HEK293T (cell line): ENCODE results near the gene CALR3.
"Not testable (repeated sequence)": the region's sequence is repeated elsewhere in the genome, so short reads cannot be mapped to it uniquely, and the experiment has no call there.

ENCODE experiments used
- CTCF ChIA-PET: fragments of 350-600 bp; formaldehyde crosslinking; extraction: SDS; loops from one replicate; lab custom pipeline; 2021; ENCODE audit warnings: antibody characterized with exemption, inconsistent platforms; lab: Yijun Ruan, JAX
- POLR2A ChIA-PET: fragments of 350-600 bp; formaldehyde crosslinking; extraction: SDS; loops from one replicate; lab custom pipeline; 2020; ENCODE audit warnings: antibody characterized with exemption, inconsistent platforms; lab: Yijun Ruan, JAX
- DNase-seq: peaks from one replicate; pipeline ENCODE4 v3.0.0; 2012; ENCODE audit warnings: mixed read lengths; ENCODE audit errors: extremely low spot score
- ARNT ChIP-seq: fragments of 450-650 bp; IDR thresholded peaks from 2 replicates; pipeline ENCODE4 v1.6.1; 2017; ENCODE audit warnings: mild to moderate bottlenecking
- BHLHE40 ChIP-seq: fragments of 450-650 bp; IDR thresholded peaks from 2 replicates; pipeline ENCODE4 v1.6.1; 2016; ENCODE audit warnings: mild to moderate bottlenecking, moderate library complexity, borderline replicate concordance
- CTBP1 ChIP-seq: fragments of 450-650 bp; IDR thresholded peaks from 2 replicates; pipeline ENCODE4 v1.6.1; 2016; ENCODE audit warnings: borderline replicate concordance
- ELF4 ChIP-seq: fragments of 450-650 bp; IDR thresholded peaks from 2 replicates; pipeline ENCODE4 v1.6.1; 2017; ENCODE audit warnings: antibody characterized with exemption
- FOXA1 ChIP-seq: fragments of 450-650 bp; IDR thresholded peaks from 2 replicates; pipeline ENCODE4 v1.6.1; 2016; ENCODE audit warnings: mild to moderate bottlenecking
- FOXK2 ChIP-seq: fragments of 450-650 bp; IDR thresholded peaks from 2 replicates; pipeline ENCODE4 v1.6.1; 2016; ENCODE audit warnings: mild to moderate bottlenecking
- FOXM1 ChIP-seq: fragments of 450-650 bp; IDR thresholded peaks from 2 replicates; pipeline ENCODE4 v1.6.1; 2017; ENCODE audit warnings: mild to moderate bottlenecking, borderline replicate concordance
- HDGF ChIP-seq: fragments of 450-650 bp; IDR thresholded peaks from 2 replicates; pipeline ENCODE4 v1.6.1; 2017; ENCODE audit warnings: antibody characterized with exemption, borderline replicate concordance
- L3MBTL2 ChIP-seq: fragments of 450-650 bp; conservative IDR thresholded peaks from 2 replicates; pipeline ENCODE4 v1.6.1; 2016; ENCODE audit warnings: mild to moderate bottlenecking
- LEF1 ChIP-seq: fragments of 450-650 bp; IDR thresholded peaks from 2 replicates; pipeline ENCODE4 v1.6.1; 2017; ENCODE audit warnings: mild to moderate bottlenecking, borderline replicate concordance
- NFRKB ChIP-seq: fragments of 450-650 bp; IDR thresholded peaks from 2 replicates; pipeline ENCODE4 v1.6.1; 2016; ENCODE audit warnings: mild to moderate bottlenecking, moderate library complexity
- PKNOX1 ChIP-seq: fragments of 450-650 bp; IDR thresholded peaks from 2 replicates; pipeline ENCODE4 v1.6.1; 2016
- SP1 ChIP-seq: fragments of 450-650 bp; IDR thresholded peaks from 2 replicates; pipeline ENCODE4 v1.6.1; 2017
- SUZ12 ChIP-seq: fragments of 450-650 bp; IDR thresholded peaks from 2 replicates; pipeline ENCODE4 v1.6.1; 2016; ENCODE audit warnings: mild to moderate bottlenecking
- TARDBP ChIP-seq: fragments of 450-650 bp; IDR thresholded peaks from 2 replicates; pipeline ENCODE4 v1.6.1; 2016
- ZNF384 ChIP-seq: fragments of 450-650 bp; IDR thresholded peaks from 2 replicates; pipeline ENCODE4 v1.6.1; 2016

The CALR3 gene

DNA sequence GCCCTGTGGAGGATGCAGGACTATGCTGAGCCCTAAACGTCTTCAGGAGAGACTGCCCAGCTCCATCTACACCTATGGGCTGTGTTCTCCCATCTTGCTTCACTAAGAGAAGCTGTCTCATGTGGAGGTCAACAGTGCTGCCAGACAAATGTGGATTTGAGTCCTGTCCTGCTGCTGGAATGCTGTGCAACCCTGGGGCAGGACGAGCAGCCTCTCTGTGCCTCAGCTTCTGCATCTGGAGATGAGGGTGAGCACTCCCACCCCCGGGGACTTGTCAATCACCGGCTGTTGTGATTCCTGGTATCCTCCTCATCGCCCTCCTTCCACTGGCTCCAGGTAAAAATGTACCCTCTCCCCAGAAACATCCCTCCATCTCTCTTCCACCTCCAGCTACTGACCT lies 40.5 kb downstream of the CALR3 start:
- TF ChIP-seq ARNT (no peak), NFRKB (no peak), ELF4 (no peak), TARDBP (no peak), SUZ12 (no peak), HDGF (no peak), FOXK2 (no peak), PKNOX1 (no peak), SP1 (no peak), FOXA1 (no peak), ZNF384 (no peak), L3MBTL2 (no peak), LEF1 (no peak)
- DNase-seq: no peak
- ChIA-PET CTCF (interaction anchor here (0.6 kb wide), 1 partner anchor 251 kb away, joined by 4 read pairs; no protein-coding TSS in a partner anchor), POLR2A (no interaction called here)

GRCh38 chr19:16454351-16454918 lies 41.5 kb downstream of the CALR3 start:
- TF ChIP-seq TARDBP: no peak
- no peak for TF ChIP-seq SUZ12
- TF ChIP-seq SP1: no peak
- no peak for TF ChIP-seq L3MBTL2
- TF ChIP-seq NFRKB: no peak
- no peak for TF ChIP-seq PKNOX1
- TF ChIP-seq FOXA1: no peak
- no peak for TF ChIP-seq CTBP1
- TF ChIP-seq ARNT: no peak
- no peak for TF ChIP-seq LEF1
- TF ChIP-seq HDGF: no peak
- no peak for TF ChIP-seq BHLHE40
- TF ChIP-seq FOXM1: no peak
- no peak for TF ChIP-seq ZNF384
- TF ChIP-seq ELF4: no peak
- ChIA-PET POLR2A (interaction anchor here (2.2 kb wide), 1 partner anchor 42 kb away, joined by 11 read pairs; the partner anchor contains the start of genes C19orf44 and CALR3), CTCF (interaction anchor here (0.7 to 2.6 kb wide), 4 partner anchors 10 to 126 kb away, joined by 3 to 10 read pairs (median 4); no protein-coding TSS in a partner anchor)
- DNase-seq: no peak

DNA sequence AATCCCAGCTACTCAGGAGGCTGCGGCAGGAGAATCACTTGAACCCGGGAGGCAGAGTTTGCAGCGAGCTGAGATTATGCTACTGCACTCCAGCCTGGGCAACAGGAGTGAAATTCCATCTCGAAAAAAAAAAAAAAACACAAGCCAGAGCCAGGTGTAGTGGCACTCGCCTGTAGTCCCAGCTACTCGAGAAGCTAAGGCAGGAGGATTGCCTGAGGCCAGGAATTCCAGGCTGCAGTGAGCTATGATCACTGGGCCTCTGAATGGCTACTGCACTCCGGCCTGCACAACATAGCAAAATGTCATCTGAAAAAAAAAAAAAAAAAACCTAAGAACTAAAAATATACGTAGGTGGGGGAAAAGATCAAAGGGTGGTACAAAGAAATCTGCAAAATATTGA lies 43.6 kb downstream of the CALR3 start:
- TF ChIP-seq CTBP1: no peak
- TF ChIP-seq ZNF384: 0 out of 2 replicates have a peak, but pooled peaks have one; percentile 40
- no peak for DNase-seq
- ChIA-PET CTCF (interaction anchor here (2.6 kb wide), 1 partner anchor 10 kb away, joined by 10 read pairs; no protein-coding TSS in a partner anchor), POLR2A (no interaction called here)

- TF ChIP-seq L3MBTL2 (no peak), PKNOX1 (no peak), SUZ12 (no peak), ELF4 (no peak), TARDBP (no peak), LEF1 (no peak), NFRKB (no peak)
- CTCF ChIA-PET: no interaction called here
- DNase-seq: no peak
- POLR2A ChIA-PET: no interaction called here
Measured at GRCh38 chr19:16449330-16449961, 46.5 kb downstream of the CALR3 start.

GRCh38 chr19:16448872-16449271 lies 47.1 kb downstream of the CALR3 start:
- POLR2A ChIA-PET, DNase-seq: not testable (repeated sequence)
- CTCF ChIA-PET: interaction anchor here (0.6 kb wide), 1 partner anchor 15 kb away, joined by 3 read pairs; no protein-coding TSS in a partner anchor

- POLR2A ChIA-PET: no interaction called here
- no peak for DNase-seq
- peak; percentile 57 for TF ChIP-seq L3MBTL2
- no peak for TF ChIP-seq FOXA1
- CTCF ChIA-PET: no interaction called here
Measured at GRCh38 chr19:16446724-16447368, 49.1 kb downstream of the CALR3 start.
